ENCODE data around the gene GTF2H3.

DNA sequence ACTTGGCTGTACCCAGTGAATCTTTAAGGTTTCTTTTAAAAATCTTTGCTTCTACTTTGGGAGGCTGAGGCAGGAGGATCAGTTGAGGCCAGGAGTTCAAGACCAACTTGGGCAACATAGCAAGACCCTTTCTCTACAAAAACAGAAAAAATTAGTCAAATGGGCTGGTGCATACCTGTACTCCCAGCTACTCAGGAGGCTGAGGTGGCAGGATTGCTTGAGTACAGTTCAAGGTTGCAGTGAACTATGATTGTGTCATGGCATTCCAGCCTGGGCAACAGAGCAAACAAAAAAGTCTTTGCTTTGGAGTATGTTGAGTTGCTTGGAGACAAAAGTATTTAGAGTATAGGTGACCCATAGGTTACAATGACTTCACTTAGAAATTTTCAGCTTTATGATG, 37.9 kb upstream of the GTF2H3 start:
- TF ChIP-seq HOXA7 (CRISPR knock-in tag; IDR thresholded peaks at IDR 0.05): no peak
- TF ChIP-seq RCOR1 (IDR thresholded peaks at IDR 0.05; ENCODE audit: low read depth, low read length): no peak
- no peak for TF ChIP-seq POLR2A (IDR thresholded peaks at IDR 0.05; ENCODE audit: low read length)
- TF ChIP-seq, protein P1, sequence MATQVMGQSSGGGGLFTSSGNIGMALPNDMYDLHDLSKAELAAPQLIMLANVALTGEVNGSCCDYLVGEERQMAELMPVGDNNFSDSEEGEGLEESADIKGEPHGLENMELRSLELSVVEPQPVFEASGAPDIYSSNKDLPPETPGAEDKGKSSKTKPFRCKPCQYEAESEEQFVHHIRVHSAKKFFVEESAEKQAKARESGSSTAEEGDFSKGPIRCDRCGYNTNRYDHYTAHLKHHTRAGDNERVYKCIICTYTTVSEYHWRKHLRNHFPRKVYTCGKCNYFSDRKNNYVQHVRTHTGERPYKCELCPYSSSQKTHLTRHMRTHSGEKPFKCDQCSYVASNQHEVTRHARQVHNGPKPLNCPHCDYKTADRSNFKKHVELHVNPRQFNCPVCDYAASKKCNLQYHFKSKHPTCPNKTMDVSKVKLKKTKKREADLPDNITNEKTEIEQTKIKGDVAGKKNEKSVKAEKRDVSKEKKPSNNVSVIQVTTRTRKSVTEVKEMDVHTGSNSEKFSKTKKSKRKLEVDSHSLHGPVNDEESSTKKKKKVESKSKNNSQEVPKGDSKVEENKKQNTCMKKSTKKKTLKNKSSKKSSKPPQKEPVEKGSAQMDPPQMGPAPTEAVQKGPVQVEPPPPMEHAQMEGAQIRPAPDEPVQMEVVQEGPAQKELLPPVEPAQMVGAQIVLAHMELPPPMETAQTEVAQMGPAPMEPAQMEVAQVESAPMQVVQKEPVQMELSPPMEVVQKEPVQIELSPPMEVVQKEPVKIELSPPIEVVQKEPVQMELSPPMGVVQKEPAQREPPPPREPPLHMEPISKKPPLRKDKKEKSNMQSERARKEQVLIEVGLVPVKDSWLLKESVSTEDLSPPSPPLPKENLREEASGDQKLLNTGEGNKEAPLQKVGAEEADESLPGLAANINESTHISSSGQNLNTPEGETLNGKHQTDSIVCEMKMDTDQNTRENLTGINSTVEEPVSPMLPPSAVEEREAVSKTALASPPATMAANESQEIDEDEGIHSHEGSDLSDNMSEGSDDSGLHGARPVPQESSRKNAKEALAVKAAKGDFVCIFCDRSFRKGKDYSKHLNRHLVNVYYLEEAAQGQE (IDR thresholded peaks at IDR 0.05): no peak
